ENCODE measurements around the gene S100A6. TPM values are rescaled to one million over a fixed set of nuclear protein-coding genes. Genes with fewer than 3 reads are reported as not detected.

Gene S100A6
- total and polyA plus RNA-seq, 4 donors, result 5.7 to 124 (median 28.7) TPM

- Histone ChIP-seq H3K36me3 (ENCODE audit: control insufficient read depth in 4 of 4, insufficient read depth in 3 of 4, low read depth in 1 of 4, low read length in 3 of 4) (no peaks in the 10 kb centered on the region), H3K27me3 (ENCODE audit: control insufficient read depth in 4 of 4, insufficient read depth in 4 of 4, low read length in 3 of 4) (no peaks in the 10 kb centered on the region), H3K4me3 (ENCODE audit: low read depth in 1 of 3, low read length in 3 of 3) (no peak overlapping the region), H3K9me3 (ENCODE audit: control insufficient read depth in 4 of 4, low read length in 3 of 4) (no peaks in the 10 kb centered on the region), H3K27ac (ENCODE audit: low read depth in 1 of 2, low read length in 2 of 2) (no peak overlapping the region), H3K4me1 (ENCODE audit: control insufficient read depth in 4 of 4, insufficient read depth in 4 of 4, low read length in 3 of 4) (peaks cover 0 to 2% (median 0%) of the 10 kb centered on the region in 4 donors), H3K9ac (ENCODE audit: low read depth in 1 of 2, low read length in 2 of 2) (no peak overlapping the region)
- TF ChIP-seq HNF4A (conservative IDR thresholded peaks at IDR 0.05) (no peak), RAD21 (IDR thresholded peaks at IDR 0.05) (no peak), CTCF (IDR thresholded peaks at IDR 0.05; ENCODE audit: low read depth, low read length, missing input control) (no peak), ZBTB33 (IDR thresholded peaks at IDR 0.05) (no peak), MAX (IDR thresholded peaks at IDR 0.05) (no peak), TAF1 (conservative IDR thresholded peaks at IDR 0.05) (no peak), NR2F2 (IDR thresholded peaks at IDR 0.05) (no peak), FOXA1 (IDR thresholded peaks at IDR 0.05) (no peak), EGR1 (IDR thresholded peaks at IDR 0.05; ENCODE audit: low read depth in 2 of 2) (no peak), HNF4G (IDR thresholded peaks at IDR 0.05) (no peak), FOXA2 (IDR thresholded peaks at IDR 0.05) (no peak), RXRA (IDR thresholded peaks at IDR 0.05) (no peak), REST (IDR thresholded peaks at IDR 0.05) (no peak), JUND (IDR thresholded peaks at IDR 0.05) (no peak), YY1 (IDR thresholded peaks at IDR 0.05) (no peak), ATF3 (IDR thresholded peaks at IDR 0.05) (no peak), SP1 (IDR thresholded peaks at IDR 0.05) (no peak), GABPA (IDR thresholded peaks at IDR 0.05 in 1 of 2, conservative IDR thresholded peaks at IDR 0.05 in 1 of 2) (no peak)
- WGBS, result 49% methylated on average over 8 of the region's 8 CpGs
- DNase-seq (ENCODE audit: low spot score), result no peak
These were observed 20.0 kb downstream of the S100A6 start for GRCh38 chr1:153515504-153516394.

All from liver (tissue), 9 donors.